Endothelial cell of umbilical vein (primary cell): Measurements from ENCODE around the gene FGFR3. TPM values are rescaled to one million over a fixed set of nuclear protein-coding genes. Genes with fewer than 3 reads are reported as not detected.

Source experiments
- BruUV-seq: library from RNA; stranded (reverse); fragments of 400-500 nt; replicated peaks from 2 replicates; lab custom pipeline; 2021; lab: Mats Ljungman, UMichigan
- CTCF ChIA-PET: fragments of 300-600, 350-600 bp; sonication (Branson Sonifier 250); formaldehyde crosslinking; loops from one replicate; lab custom pipeline; 2021; ENCODE audit warnings: antibody characterized with exemption, inconsistent platforms; lab: Charles Lee
- POLR2A ChIA-PET: fragments of 300-600, 350-600 bp; sonication (Branson Sonifier 250); formaldehyde crosslinking; loops from one replicate; lab custom pipeline; 2021; ENCODE audit warnings: antibody characterized with exemption, inconsistent platforms; lab: Charles Lee
- DNase-seq: peaks from one replicate; pipeline ENCODE4 v3.0.0-alpha.2; 2011; ENCODE audit warnings: low read depth, low spot score
- FAIRE-seq: peaks from 2 replicates; lab custom pipeline; 2011; peaks lifted over from hg19 to GRCh38; lab: Jason Lieb, UNC
- H2AFZ ChIP-seq: 2 replicates; pipeline ENCODE4 v1.6.0; 2012; ENCODE audit warnings: low read depth, low read length, control low read depth, inconsistent platforms
- H3K27ac ChIP-seq: 2 replicates; pipeline ENCODE4 v1.5.1; 2011; ENCODE audit warnings: low read depth, mild to moderate bottlenecking, control low read depth, low read length, moderate library complexity; ENCODE audit not compliant: insufficient read depth
- H3K27me3 ChIP-seq, 2 experiments: 2 replicates each; pipeline versions ENCODE4 v1.6.0 to v1.6.1; 2011; ENCODE audit warnings: low read length in 2 of 2, mixed read lengths in 1 of 2; ENCODE audit not compliant: control insufficient read depth in 2 of 2, insufficient read depth in 2 of 2
- H3K36me3 ChIP-seq, 2 experiments: 2 replicates in 1 of 2; 3 replicates in 1 of 2; pipeline ENCODE4 v1.5.1; 2011; ENCODE audit warnings: low read length in 2 of 2, mild to moderate bottlenecking in 1 of 2, moderate library complexity in 1 of 2; ENCODE audit not compliant: control insufficient read depth in 2 of 2, insufficient read depth in 2 of 2; ENCODE audit errors: extremely low read depth in 1 of 2
- H3K4me1 ChIP-seq: 3 replicates; pipeline ENCODE4 v1.5.1; 2011; ENCODE audit warnings: mild to moderate bottlenecking, low read length; ENCODE audit not compliant: control insufficient read depth, insufficient read depth; ENCODE audit errors: extremely low read depth
- H3K4me2 ChIP-seq: 2 replicates; pipeline ENCODE4 v1.6.1; 2011; ENCODE audit warnings: low read length, control low read depth, mixed read lengths; ENCODE audit not compliant: insufficient read depth
- H3K4me3 ChIP-seq, 3 experiments: fragments of 200-600 bp in 1 of 3; sonication (generic), shearing (Covaris generic) in 1 of 3; replicated peaks in 1 of 3; 2 replicates each; pipeline ENCODE4 v1.5.1; 2011 to 2016; ENCODE audit warnings: control low read depth in 3 of 3, low read length in 3 of 3, mild to moderate bottlenecking in 2 of 3, inconsistent platforms in 1 of 3, low read depth in 1 of 3, moderate library complexity in 1 of 3; ENCODE audit not compliant: insufficient read depth in 1 of 3
- H3K79me2 ChIP-seq: 2 replicates; pipeline ENCODE4 v1.6.0; 2012; ENCODE audit warnings: low read length, inconsistent platforms; ENCODE audit not compliant: control insufficient read depth, insufficient read depth
- H3K9ac ChIP-seq: replicated peaks from 2 replicates; pipeline ENCODE3; 2011; ENCODE audit warnings: low read length, control low read depth; ENCODE audit not compliant: insufficient read depth; ENCODE audit errors: extremely low read depth
- H3K9me1 ChIP-seq: replicated peaks from 3 replicates; pipeline ENCODE4 v1.6.0; 2011; ENCODE audit warnings: mild to moderate bottlenecking, low read length; ENCODE audit not compliant: control insufficient read depth, insufficient read depth; ENCODE audit errors: extremely low read depth
- H3K9me3 ChIP-seq: replicated peaks from 2 replicates; pipeline ENCODE4 v1.5.1; 2012; ENCODE audit warnings: low read length, inconsistent platforms; ENCODE audit not compliant: control insufficient read depth, insufficient read depth
- H4K20me1 ChIP-seq: replicated peaks from 2 replicates; pipeline ENCODE3; 2011; ENCODE audit warnings: mild to moderate bottlenecking, low read length; ENCODE audit not compliant: control insufficient read depth, insufficient read depth; ENCODE audit errors: extremely low read depth
- FOS ChIP-seq: IDR thresholded peaks from 2 replicates; pipeline ENCODE4 v1.6.1; 2011; ENCODE audit warnings: mild to moderate bottlenecking, low read length, moderate library complexity, borderline replicate concordance; ENCODE audit not compliant: insufficient read depth
- GATA2 ChIP-seq: IDR thresholded peaks from 2 replicates; pipeline ENCODE4 v1.7.0; 2011; ENCODE audit warnings: low read depth, mild to moderate bottlenecking, moderate library complexity, mixed read lengths, low read length; ENCODE audit not compliant: insufficient read length, insufficient read depth
- MYC ChIP-seq: IDR thresholded peaks from one replicate; pipeline ENCODE4 v1.6.1; 2011; ENCODE audit warnings: mild to moderate bottlenecking, low read depth, low read length
- POLR2A ChIP-seq: IDR thresholded peaks from 2 replicates; pipeline ENCODE4 v1.6.1; 2012; ENCODE audit warnings: low read depth, mild to moderate bottlenecking, control low read depth, low read length
- POLR2AphosphoS5 ChIP-seq: IDR thresholded peaks from 2 replicates; pipeline ENCODE4 v1.6.1; 2012; ENCODE audit warnings: low read depth, mild to moderate bottlenecking, control low read depth, low read length, moderate library complexity; ENCODE audit not compliant: insufficient read depth
- dilution Hi-C: fragments of 300-500 bp; cut with MboI; formaldehyde crosslinking; loops from one replicate; pipeline ENCODE4 v1.15.0; 2019; ENCODE audit warnings: low sequenced_read_pairs; ENCODE audit not compliant: extremely low pct_ligation_motif_present
- intact Hi-C: fragments of 100-400 bp; cut with micrococcal nuclease; formaldehyde crosslinking; loops from one replicate; pipeline ENCODE4 v1.10.0; 2022
- polyA plus RNA-seq, 4 experiments: library from polyadenylated mRNA; depleted of rRNA in 3 of 4; stranded (reverse) in 3 of 4; unstranded in 1 of 4; fragments of >200 nt; gene quantifications; 2 replicates each; pipeline versions ENCODE4 v1.2.1 to v1.2.3, GENCODE V29; 2011 to 2012; ENCODE audit warnings: missing spikeins in 1 of 4
- total RNA-seq: library from RNA; stranded (reverse); gene quantifications from 2 replicates; pipeline ENCODE4 v1.2.3, GENCODE V29; 2021
- TF ChIP-seq, protein P1 (sequence below): IDR thresholded peaks from 2 replicates; pipeline ENCODE4 v1.6.1; 2011; ENCODE audit not compliant: insufficient read depth, insufficient read length

Gene FGFR3
- total and polyA plus RNA-seq, 2 donors (not counting 3 experiments of a cell fraction or from before 2014, with no cell fraction given), result 0.73 to 1.2 TPM

DNA sequence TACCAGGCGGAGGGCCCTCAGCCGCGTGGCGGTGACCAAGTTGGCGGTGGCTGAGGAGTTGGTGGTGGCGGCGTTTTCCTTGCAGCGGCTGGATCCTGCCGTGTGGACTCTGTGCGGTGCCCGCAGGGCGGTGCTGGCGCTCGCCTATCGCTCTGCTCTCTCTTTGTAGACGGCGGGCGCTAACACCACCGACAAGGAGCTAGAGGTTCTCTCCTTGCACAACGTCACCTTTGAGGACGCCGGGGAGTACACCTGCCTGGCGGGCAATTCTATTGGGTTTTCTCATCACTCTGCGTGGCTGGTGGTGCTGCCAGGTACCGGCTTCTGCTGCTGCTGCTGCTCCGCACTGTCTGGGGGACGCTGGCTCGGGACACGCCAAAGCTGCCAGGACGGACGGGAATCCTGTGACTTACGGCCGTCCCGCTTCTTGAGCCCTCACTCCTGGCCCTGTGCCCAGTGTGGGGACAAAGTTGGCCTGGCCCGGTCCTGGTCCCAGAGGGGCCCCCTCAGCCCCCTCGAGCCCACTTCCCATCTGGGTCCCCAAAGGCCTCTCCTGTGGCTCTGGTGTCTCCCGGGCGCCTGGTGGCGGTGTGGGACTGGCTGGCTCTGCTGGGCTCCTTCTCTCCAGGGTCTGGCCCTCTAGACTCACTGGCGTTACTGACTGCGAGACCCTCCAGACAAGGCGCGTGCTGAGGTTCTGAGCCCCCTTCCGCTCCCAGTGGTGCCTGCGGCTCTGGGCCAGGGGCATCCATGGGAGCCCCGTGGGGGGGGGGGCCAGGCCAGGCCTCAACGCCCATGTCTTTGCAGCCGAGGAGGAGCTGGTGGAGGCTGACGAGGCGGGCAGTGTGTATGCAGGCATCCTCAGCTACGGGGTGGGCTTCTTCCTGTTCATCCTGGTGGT, 10.7 kb downstream of the FGFR3 start:
- Histone ChIP-seq H3K27ac (no peak overlapping the region), H3K9ac (no peak overlapping the region), H4K20me1 (no peaks in the 10 kb centered on the region), H3K79me2 (no peaks in the 10 kb centered on the region), H3K4me3 (no peak overlapping the region), H3K4me2 (no peak overlapping the region), H3K4me1 (no peaks in the 10 kb centered on the region), H3K36me3 (no peaks in the 10 kb centered on the region), H3K9me1 (no peaks in the 10 kb centered on the region), H3K27me3 (no peaks in the 10 kb centered on the region), H3K9me3 (no peaks in the 10 kb centered on the region), H2AFZ (no peak overlapping the region)
- POLR2A ChIA-PET, result no interaction called here
- FAIRE-seq (no peak), DNase-seq (no peak)
- BruUV-seq, result no TSS peak
- CTCF ChIA-PET, result interaction anchor here (0.7 to 1.2 kb wide), 2 partner anchors 36 to 55 kb away, joined by 3 to 9 read pairs; no protein-coding TSS in a partner anchor
- dilution Hi-C loops, result no loop called here
- intact Hi-C loops, result no loop called here
- TF ChIP-seq MYC (no peak), POLR2AphosphoS5 (no peak), GATA2 (no peak), POLR2A (no peak), FOS (no peak)
- TF ChIP-seq, protein P1, sequence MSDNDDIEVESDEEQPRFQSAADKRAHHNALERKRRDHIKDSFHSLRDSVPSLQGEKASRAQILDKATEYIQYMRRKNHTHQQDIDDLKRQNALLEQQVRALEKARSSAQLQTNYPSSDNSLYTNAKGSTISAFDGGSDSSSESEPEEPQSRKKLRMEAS, result no peak
